K562 (cell line): ENCODE results near the gene WWC2. TPM values are rescaled to one million over a fixed set of nuclear protein-coding genes. Genes with fewer than 3 reads are reported as not detected.

Experiments used
- CCNT2 ChIP-seq: IDR thresholded peaks from 2 replicates; pipeline ENCODE4 v1.6.1; 2011; ENCODE audit warnings: borderline replicate concordance, low read depth, mild to moderate bottlenecking, moderate library complexity, mixed read lengths, low read length; ENCODE audit not compliant: insufficient read length; ENCODE audit errors: extremely low read depth
- ETV1 ChIP-seq: fragments of 450-650 bp; conservative IDR thresholded peaks from 2 replicates; pipeline ENCODE4 v1.6.1; 2016; ENCODE audit warnings: missing genetic modification characterization, control low read depth, low read depth, missing compliant biosample characterization
- GTF2F1 ChIP-seq: IDR thresholded peaks from 2 replicates; pipeline ENCODE4 v1.6.1; 2011; ENCODE audit warnings: low read depth, low read length, improper control_type of control experiment
- JUN ChIP-seq, 2 experiments: sonication (generic) in 1 of 2; formaldehyde crosslinking in 1 of 2; IDR thresholded peaks; 2 replicates each; pipeline versions ENCODE4 v1.6.1 to v1.8.0; 2012 to 2022; ENCODE audit warnings: borderline replicate concordance in 2 of 2, mild to moderate bottlenecking in 2 of 2, improper control_type of control experiment in 1 of 2, low read depth in 1 of 2, low read length in 1 of 2, missing genetic modification reagents in 1 of 2
- NFE2 ChIP-seq: IDR thresholded peaks from 2 replicates; pipeline ENCODE4 v1.6.1; 2014; ENCODE audit warnings: antibody characterized with exemption, low read depth
- POLR2G ChIP-seq: fragments of 200-400 bp; formaldehyde crosslinking; IDR thresholded peaks from 2 replicates; pipeline ENCODE4 v1.6.1; 2017; ENCODE audit warnings: low read depth, mild to moderate bottlenecking, antibody characterized with exemption, low read length, moderate library complexity
- SOX6 ChIP-seq: fragments of 450-650 bp; IDR thresholded peaks from 2 replicates; pipeline ENCODE4 v1.6.1; 2014; ENCODE audit warnings: mild to moderate bottlenecking
- TCF7L2 ChIP-seq: fragments of 150-350 bp; IDR thresholded peaks from 2 replicates; pipeline ENCODE4 v1.6.1; 2016; ENCODE audit warnings: low read depth, mild to moderate bottlenecking, low read length, moderate library complexity
- ZNF431 ChIP-seq: sonication (generic); formaldehyde crosslinking; IDR thresholded peaks from 2 replicates; pipeline ENCODE4 v1.8.0; 2022; ENCODE audit warnings: mild to moderate bottlenecking, missing genetic modification reagents
- polyA plus RNA-seq, 8 experiments: library from polyadenylated mRNA; depleted of rRNA in 4 of 8; stranded (reverse) in 5 of 8; unstranded in 3 of 8; fragments of >200 nt; fragmentation: Nextera tagmentation in 2 of 8; fragmentation: Illumina TruSeq in 1 of 8; extraction: Ambion mirVana in 2 of 8; extraction: Trizol in 1 of 8; gene quantifications; 2 replicates each; pipeline versions ENCODE4 v1.2.1 to v1.2.3, GENCODE V29; 2011 to 2014; ENCODE audit warnings: inconsistent platforms in 1 of 8, missing spikeins in 1 of 8
- total RNA-seq, 7 experiments: library from RNA; depleted of rRNA in 6 of 7; stranded (reverse); fragments of >200 nt in 6 of 7; fragmentation: Illumina TruSeq in 2 of 7; extraction: Trizol in 2 of 7; gene quantifications; 2 replicates each; pipeline versions ENCODE4 v1.2.1 to v1.2.3, GENCODE V29; 2011 to 2021; ENCODE audit warnings: low replicate concordance in 1 of 7
- TF ChIP-seq, protein P1 (sequence below), 2 experiments: fragments of 450-650 bp in 1 of 2; IDR thresholded peaks; 2 replicates each; pipeline ENCODE4 v1.6.1; 2011 to 2017; ENCODE audit warnings: low read depth in 2 of 2, antibody characterized with exemption in 1 of 2, borderline replicate concordance in 1 of 2, low read length in 1 of 2, mild to moderate bottlenecking in 1 of 2, mixed read lengths in 1 of 2; ENCODE audit not compliant: control insufficient read depth in 1 of 2
- TF ChIP-seq, protein P2 (sequence below): fragments of 450-650 bp; IDR thresholded peaks from 2 replicates; pipeline ENCODE4 v1.6.1; 2016; ENCODE audit warnings: mild to moderate bottlenecking
- TF ChIP-seq, protein P3 (sequence below): sonication (generic); formaldehyde crosslinking; IDR thresholded peaks from 2 replicates; pipeline ENCODE4 v1.8.1; 2023; ENCODE audit warnings: mild to moderate bottlenecking, missing genetic modification reagents
- TF ChIP-seq, protein P4 (sequence below): fragments of 250-450 bp; sonication (Bioruptor Pico); IDR thresholded peaks from 2 replicates; pipeline ENCODE4 v1.8.0; 2021; ENCODE audit warnings: moderate library complexity, mild to moderate bottlenecking, inconsistent platforms
- TF ChIP-seq, protein P5 (sequence below): fragments of 450-650 bp; formaldehyde crosslinking; conservative IDR thresholded peaks from 2 replicates; pipeline ENCODE4 v1.4.0; 2022; ENCODE audit warnings: mild to moderate bottlenecking, missing genetic modification characterization
- TF ChIP-seq, protein P6 (sequence below): fragments of 450-650 bp; IDR thresholded peaks from 2 replicates; pipeline ENCODE4 v1.6.1; 2016; ENCODE audit warnings: missing biosample characterization, missing genetic modification characterization

The WWC2 gene
- total and polyA plus RNA-seq, 9 of the 15 experiments (the other 6 are each of a cell fraction or from before 2014, with no cell fraction given): 3.7 to 39.4 (median 19.6) TPM

DNA sequence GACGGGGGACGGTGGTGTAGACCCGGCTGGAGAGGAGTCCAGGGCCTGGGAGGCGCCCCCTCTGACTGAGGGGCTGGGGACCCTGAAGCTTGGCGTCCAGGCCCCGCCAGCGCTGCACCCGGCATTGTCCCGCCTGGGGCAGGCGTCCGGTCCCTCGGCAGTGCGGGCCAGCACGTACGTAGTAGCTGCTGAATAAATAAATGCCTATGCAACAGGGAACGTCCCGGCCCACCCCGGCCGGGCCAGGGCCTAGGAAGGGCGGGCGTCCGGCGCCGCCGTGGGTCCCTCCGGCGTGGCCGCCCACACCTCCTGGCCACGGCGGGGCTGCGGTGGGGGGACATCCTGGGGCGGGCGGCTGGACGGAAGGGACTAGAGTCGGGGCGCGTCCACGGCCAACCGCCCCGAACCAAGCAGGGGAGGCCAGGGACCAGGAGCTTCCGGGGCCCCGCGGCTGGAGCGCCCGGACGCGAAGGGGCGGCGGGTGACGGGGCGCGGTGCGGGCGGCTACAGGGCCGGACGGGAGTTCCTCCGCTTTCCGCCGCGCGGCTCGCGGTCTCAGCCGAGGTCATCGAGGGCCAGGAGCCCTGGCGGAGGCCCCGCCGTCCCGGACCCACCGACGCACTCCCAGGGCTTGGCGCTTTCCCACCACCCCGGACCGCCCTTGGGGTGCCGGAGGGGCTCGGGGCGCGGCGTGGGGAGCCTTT, 886 bp upstream of the WWC2 start (continued):
- TF ChIP-seq, protein P1, sequence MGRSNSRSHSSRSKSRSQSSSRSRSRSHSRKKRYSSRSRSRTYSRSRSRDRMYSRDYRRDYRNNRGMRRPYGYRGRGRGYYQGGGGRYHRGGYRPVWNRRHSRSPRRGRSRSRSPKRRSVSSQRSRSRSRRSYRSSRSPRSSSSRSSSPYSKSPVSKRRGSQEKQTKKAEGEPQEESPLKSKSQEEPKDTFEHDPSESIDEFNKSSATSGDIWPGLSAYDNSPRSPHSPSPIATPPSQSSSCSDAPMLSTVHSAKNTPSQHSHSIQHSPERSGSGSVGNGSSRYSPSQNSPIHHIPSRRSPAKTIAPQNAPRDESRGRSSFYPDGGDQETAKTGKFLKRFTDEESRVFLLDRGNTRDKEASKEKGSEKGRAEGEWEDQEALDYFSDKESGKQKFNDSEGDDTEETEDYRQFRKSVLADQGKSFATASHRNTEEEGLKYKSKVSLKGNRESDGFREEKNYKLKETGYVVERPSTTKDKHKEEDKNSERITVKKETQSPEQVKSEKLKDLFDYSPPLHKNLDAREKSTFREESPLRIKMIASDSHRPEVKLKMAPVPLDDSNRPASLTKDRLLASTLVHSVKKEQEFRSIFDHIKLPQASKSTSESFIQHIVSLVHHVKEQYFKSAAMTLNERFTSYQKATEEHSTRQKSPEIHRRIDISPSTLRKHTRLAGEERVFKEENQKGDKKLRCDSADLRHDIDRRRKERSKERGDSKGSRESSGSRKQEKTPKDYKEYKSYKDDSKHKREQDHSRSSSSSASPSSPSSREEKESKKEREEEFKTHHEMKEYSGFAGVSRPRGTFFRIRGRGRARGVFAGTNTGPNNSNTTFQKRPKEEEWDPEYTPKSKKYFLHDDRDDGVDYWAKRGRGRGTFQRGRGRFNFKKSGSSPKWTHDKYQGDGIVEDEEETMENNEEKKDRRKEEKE (IDR thresholded peaks at IDR 0.05; ENCODE audit: borderline replicate concordance in 1 of 2, control insufficient read depth in 1 of 2, low read depth in 2 of 2, low read length in 1 of 2): no peak
- TF ChIP-seq, protein P2, sequence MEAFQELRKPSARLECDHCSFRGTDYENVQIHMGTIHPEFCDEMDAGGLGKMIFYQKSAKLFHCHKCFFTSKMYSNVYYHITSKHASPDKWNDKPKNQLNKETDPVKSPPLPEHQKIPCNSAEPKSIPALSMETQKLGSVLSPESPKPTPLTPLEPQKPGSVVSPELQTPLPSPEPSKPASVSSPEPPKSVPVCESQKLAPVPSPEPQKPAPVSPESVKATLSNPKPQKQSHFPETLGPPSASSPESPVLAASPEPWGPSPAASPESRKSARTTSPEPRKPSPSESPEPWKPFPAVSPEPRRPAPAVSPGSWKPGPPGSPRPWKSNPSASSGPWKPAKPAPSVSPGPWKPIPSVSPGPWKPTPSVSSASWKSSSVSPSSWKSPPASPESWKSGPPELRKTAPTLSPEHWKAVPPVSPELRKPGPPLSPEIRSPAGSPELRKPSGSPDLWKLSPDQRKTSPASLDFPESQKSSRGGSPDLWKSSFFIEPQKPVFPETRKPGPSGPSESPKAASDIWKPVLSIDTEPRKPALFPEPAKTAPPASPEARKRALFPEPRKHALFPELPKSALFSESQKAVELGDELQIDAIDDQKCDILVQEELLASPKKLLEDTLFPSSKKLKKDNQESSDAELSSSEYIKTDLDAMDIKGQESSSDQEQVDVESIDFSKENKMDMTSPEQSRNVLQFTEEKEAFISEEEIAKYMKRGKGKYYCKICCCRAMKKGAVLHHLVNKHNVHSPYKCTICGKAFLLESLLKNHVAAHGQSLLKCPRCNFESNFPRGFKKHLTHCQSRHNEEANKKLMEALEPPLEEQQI: no peak
- TF ChIP-seq JUN (IDR thresholded peaks at IDR 0.05; ENCODE audit: borderline replicate concordance, low read depth, low read length): no peak
- no peak for TF ChIP-seq JUN (CRISPR knock-in tag; IDR thresholded peaks at IDR 0.05; ENCODE audit: borderline replicate concordance)
- TF ChIP-seq, protein P3, sequence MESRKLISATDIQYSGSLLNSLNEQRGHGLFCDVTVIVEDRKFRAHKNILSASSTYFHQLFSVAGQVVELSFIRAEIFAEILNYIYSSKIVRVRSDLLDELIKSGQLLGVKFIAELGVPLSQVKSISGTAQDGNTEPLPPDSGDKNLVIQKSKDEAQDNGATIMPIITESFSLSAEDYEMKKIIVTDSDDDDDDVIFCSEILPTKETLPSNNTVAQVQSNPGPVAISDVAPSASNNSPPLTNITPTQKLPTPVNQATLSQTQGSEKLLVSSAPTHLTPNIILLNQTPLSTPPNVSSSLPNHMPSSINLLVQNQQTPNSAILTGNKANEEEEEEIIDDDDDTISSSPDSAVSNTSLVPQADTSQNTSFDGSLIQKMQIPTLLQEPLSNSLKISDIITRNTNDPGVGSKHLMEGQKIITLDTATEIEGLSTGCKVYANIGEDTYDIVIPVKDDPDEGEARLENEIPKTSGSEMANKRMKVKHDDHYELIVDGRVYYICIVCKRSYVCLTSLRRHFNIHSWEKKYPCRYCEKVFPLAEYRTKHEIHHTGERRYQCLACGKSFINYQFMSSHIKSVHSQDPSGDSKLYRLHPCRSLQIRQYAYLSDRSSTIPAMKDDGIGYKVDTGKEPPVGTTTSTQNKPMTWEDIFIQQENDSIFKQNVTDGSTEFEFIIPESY: peak; percentile 67
- TF ChIP-seq TCF7L2: no peak
- TF ChIP-seq, protein P4, sequence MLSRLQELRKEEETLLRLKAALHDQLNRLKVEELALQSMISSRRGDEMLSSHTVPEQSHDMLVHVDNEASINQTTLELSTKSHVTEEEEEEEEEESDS (CRISPR knock-in tag): no peak
- no peak for TF ChIP-seq GTF2F1
- TF ChIP-seq CCNT2: no peak
- TF ChIP-seq, protein P5, sequence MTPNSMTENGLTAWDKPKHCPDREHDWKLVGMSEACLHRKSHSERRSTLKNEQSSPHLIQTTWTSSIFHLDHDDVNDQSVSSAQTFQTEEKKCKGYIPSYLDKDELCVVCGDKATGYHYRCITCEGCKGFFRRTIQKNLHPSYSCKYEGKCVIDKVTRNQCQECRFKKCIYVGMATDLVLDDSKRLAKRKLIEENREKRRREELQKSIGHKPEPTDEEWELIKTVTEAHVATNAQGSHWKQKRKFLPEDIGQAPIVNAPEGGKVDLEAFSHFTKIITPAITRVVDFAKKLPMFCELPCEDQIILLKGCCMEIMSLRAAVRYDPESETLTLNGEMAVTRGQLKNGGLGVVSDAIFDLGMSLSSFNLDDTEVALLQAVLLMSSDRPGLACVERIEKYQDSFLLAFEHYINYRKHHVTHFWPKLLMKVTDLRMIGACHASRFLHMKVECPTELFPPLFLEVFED (CRISPR knock-in tag): no peak
- TF ChIP-seq POLR2G: peak; percentile 63; the same call in 1 of the 2 replicates
- TF ChIP-seq NFE2: no peak
- TF ChIP-seq SOX6: no peak
- TF ChIP-seq, protein P6, sequence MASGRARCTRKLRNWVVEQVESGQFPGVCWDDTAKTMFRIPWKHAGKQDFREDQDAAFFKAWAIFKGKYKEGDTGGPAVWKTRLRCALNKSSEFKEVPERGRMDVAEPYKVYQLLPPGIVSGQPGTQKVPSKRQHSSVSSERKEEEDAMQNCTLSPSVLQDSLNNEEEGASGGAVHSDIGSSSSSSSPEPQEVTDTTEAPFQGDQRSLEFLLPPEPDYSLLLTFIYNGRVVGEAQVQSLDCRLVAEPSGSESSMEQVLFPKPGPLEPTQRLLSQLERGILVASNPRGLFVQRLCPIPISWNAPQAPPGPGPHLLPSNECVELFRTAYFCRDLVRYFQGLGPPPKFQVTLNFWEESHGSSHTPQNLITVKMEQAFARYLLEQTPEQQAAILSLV (tag): no peak
- no peak for TF ChIP-seq ETV1 (tag)
- TF ChIP-seq ZNF431 (CRISPR knock-in tag): 0 out of 2 replicates have a peak, but pooled peaks have one; percentile 50
